Smooth muscle cell (in vitro differentiated cells): Measurements from ENCODE around the gene SUMO2. TPM values are rescaled to one million over a fixed set of nuclear protein-coding genes. Genes with fewer than 3 reads are reported as not detected.
A peak's percentile ranks its signal among the peaks of the same experiment; 100 is the strongest.

Source experiments
- DNase-seq: peaks from one replicate; lab custom pipeline; 2025; ENCODE audit not compliant: unreplicated experiment; lab: John Stamatoyannopoulos, UW
- H2AFZ ChIP-seq: fragments of 200-600 bp; sonication (generic); 2 replicates; pipeline ENCODE4 v1.6.0; 2016; ENCODE audit warnings: antibody characterized with exemption, low read depth, mild to moderate bottlenecking
- H3F3A ChIP-seq: fragments of 200-600 bp; sonication (generic); 2 replicates; pipeline ENCODE4 v1.6.0; 2017; ENCODE audit warnings: antibody characterized with exemption, low read depth
- H3K27ac ChIP-seq: fragments of 200-600 bp; sonication (generic); 2 replicates; pipeline ENCODE4 v1.5.1; 2016; ENCODE audit warnings: low read depth, mild to moderate bottlenecking
- H3K27me3 ChIP-seq: fragments of 200-600 bp; sonication (generic); 2 replicates; pipeline ENCODE4 v1.6.1; 2016; ENCODE audit warnings: low read depth, mild to moderate bottlenecking
- H3K36me3 ChIP-seq: fragments of 200-600 bp; sonication (generic); 2 replicates; pipeline ENCODE4 v1.5.1; 2016; ENCODE audit warnings: low read depth
- H3K4me1 ChIP-seq: fragments of 200-600 bp; sonication (generic); 2 replicates; pipeline ENCODE4 v1.5.1; 2016; ENCODE audit warnings: low read depth
- H3K4me2 ChIP-seq: fragments of 200-600 bp; sonication (generic); 2 replicates; pipeline ENCODE4 v1.6.0; 2016; ENCODE audit warnings: mild to moderate bottlenecking
- H3K4me3 ChIP-seq: fragments of 200-600 bp; sonication (generic); 2 replicates; pipeline ENCODE4 v1.5.1; 2016; ENCODE audit warnings: mild to moderate bottlenecking
- H3K79me2 ChIP-seq: fragments of 200-600 bp; sonication (generic); 2 replicates; pipeline ENCODE4 v1.6.0; 2016; ENCODE audit warnings: low read depth, mild to moderate bottlenecking
- H3K9ac ChIP-seq: fragments of 200-600 bp; sonication (generic); 2 replicates; pipeline ENCODE4 v1.6.0; 2016; ENCODE audit warnings: low read depth
- H3K9me3 ChIP-seq: fragments of 200-600 bp; sonication (generic); replicated peaks from 2 replicates; pipeline ENCODE4 v1.5.1; 2016; ENCODE audit warnings: low read depth
- H4K20me1 ChIP-seq: fragments of 200-600 bp; sonication (generic); 2 replicates; pipeline ENCODE4 v1.6.0; 2016; ENCODE audit warnings: low read depth
- CTCF ChIP-seq: fragments of 200-600 bp; sonication (generic); IDR thresholded peaks from 2 replicates; pipeline ENCODE4 v1.5.1; 2017; ENCODE audit warnings: borderline replicate concordance, mild to moderate bottlenecking, antibody characterized with exemption; ENCODE audit not compliant: insufficient read depth, poor library complexity, severe bottlenecking
- WGBS: methylation state at CpG from one replicate; pipeline ENCODE4 v1.1.7; 2016; ENCODE audit warnings: low lambda C conversion rate; 5-methylcytosine and 5-hydroxymethylcytosine counted together
- polyA plus RNA-seq: library from polyadenylated mRNA; unstranded; fragments of >200 nt; fragmentation: Nextera tagmentation; extraction: Ambion mirVana; gene quantifications from 2 replicates; pipeline ENCODE4 v1.2.1, GENCODE V29; 2016
- total RNA-seq: library from RNA; depleted of rRNA; stranded (reverse); fragments of >200 nt; gene quantifications from 2 replicates; pipeline ENCODE4 v1.2.3, GENCODE V29; 2014

Gene SUMO2
- total and polyA plus RNA-seq, 2 experiments from 2014 or later: 111 to 419 TPM

DNA sequence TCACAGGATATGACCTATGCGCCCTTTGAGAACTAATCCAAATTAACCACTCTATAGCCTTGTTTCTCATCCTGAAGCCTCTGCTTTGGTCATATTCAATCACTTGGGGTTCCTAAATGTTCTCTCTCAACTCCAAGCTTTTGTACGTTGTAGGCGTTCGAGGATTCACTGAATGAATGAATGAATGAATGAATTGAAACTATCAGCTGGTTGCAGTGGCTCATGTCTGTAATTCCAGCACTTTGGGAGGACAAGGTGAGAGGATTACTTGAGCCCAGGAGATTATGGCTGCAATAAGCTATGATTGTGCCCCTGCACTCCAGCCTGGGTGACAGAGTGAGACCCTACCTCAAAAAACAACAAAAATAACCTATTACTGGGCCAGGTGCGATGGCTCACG lies 5.9 kb upstream of the SUMO2 start:
- WGBS: 90% methylated on average over 6 of the region's 6 CpGs
- Histone ChIP-seq H3K9ac (no peak overlapping the region), H3K27ac (no peak overlapping the region), H3F3A (no peaks in the 10 kb centered on the region), H3K4me2 (no peak overlapping the region), H3K36me3 (no peaks in the 10 kb centered on the region), H3K4me1 (no peaks in the 10 kb centered on the region), H3K4me3 (no peak overlapping the region), H3K27me3 (no peaks in the 10 kb centered on the region), H2AFZ (no peak overlapping the region), H4K20me1 (no peaks in the 10 kb centered on the region), H3K9me3 (no peaks in the 10 kb centered on the region), H3K79me2 (no peaks in the 10 kb centered on the region)
- TF ChIP-seq CTCF: no peak
- no peak for DNase-seq

- H4K20me1 ChIP-seq: peaks cover 31% of the 10 kb centered on the region
- peaks cover 10% of the 10 kb centered on the region for H3K4me1 ChIP-seq
- H3K9ac ChIP-seq: no peak overlapping the region
- WGBS: 98% methylated on average over 9 of the region's 9 CpGs
- H3K4me2 ChIP-seq: no peak overlapping the region
- H3K36me3 ChIP-seq: no peaks in the 10 kb centered on the region
- no peak for DNase-seq
- no peaks in the 10 kb centered on the region for H3K27me3 ChIP-seq
- TF ChIP-seq CTCF: no peak
- no peaks in the 10 kb centered on the region for H3F3A ChIP-seq
- H3K27ac ChIP-seq: no peak overlapping the region
- H3K79me2 ChIP-seq: peaks cover 32% of the 10 kb centered on the region
- no peaks in the 10 kb centered on the region for H3K9me3 ChIP-seq
- no peak overlapping the region for H3K4me3 ChIP-seq
- H2AFZ ChIP-seq: no peak overlapping the region
These were observed 1.5 kb upstream of the SUMO2 start for GRCh38 chr17:75183999-75184884.

- Histone ChIP-seq H3K9ac (peak overlapping the region; percentile 98), H4K20me1 (peaks cover 50% of the 10 kb centered on the region), H3K4me2 (peak overlapping the region; percentile 87), H3K9me3 (no peaks in the 10 kb centered on the region), H2AFZ (peak overlapping the region; percentile 29), H3K27ac (peak overlapping the region; percentile 98), H3K79me2 (peaks cover 50% of the 10 kb centered on the region), H3K4me3 (peak overlapping the region; percentile 89), H3K27me3 (no peaks in the 10 kb centered on the region), H3K4me1 (peaks cover 10% of the 10 kb centered on the region), H3F3A (no peaks in the 10 kb centered on the region), H3K36me3 (no peaks in the 10 kb centered on the region)
- TF ChIP-seq CTCF: no peak
- WGBS: under 1% methylated on average over 31 of the region's 33 CpGs
- DNase-seq: no peak
These were observed 515 bp downstream of the SUMO2 start for GRCh38 chr17:75182319-75182568.
